CD14-positive monocyte (primary cell): ENCODE results near the gene TINAGL1. TPM values are rescaled to one million over a fixed set of nuclear protein-coding genes. Genes with fewer than 3 reads are reported as not detected.

Experiments used
- DNase-seq, 3 donors: peaks; one replicate each; pipeline ENCODE4 v3.0.0-alpha.2; 2011 to 2022
- H2AFZ ChIP-seq: 2 replicates; pipeline ENCODE4 v1.6.0; 2012; ENCODE audit warnings: mild to moderate bottlenecking, low read depth, low read length, inconsistent platforms; ENCODE audit not compliant: insufficient read depth, poor library complexity, severe bottlenecking
- H3K27ac ChIP-seq, 2 donors: 1 replicate in 1 of 2; 2 replicates in 1 of 2; pipeline ENCODE4 v1.5.1; 2012 to 2013; ENCODE audit warnings: low read length in 2 of 2, control low read depth in 1 of 2, inconsistent platforms in 1 of 2, low read depth in 1 of 2, mild to moderate bottlenecking in 1 of 2
- H3K27me3 ChIP-seq, 2 donors: one replicate each; pipeline versions ENCODE4 v1.6.0 to v1.6.1; 2011 to 2013; ENCODE audit warnings: low read length in 2 of 2; ENCODE audit not compliant: control insufficient read depth in 2 of 2, insufficient read depth in 2 of 2
- H3K36me3 ChIP-seq, 2 donors: replicated peaks in 1 of 2; 1 replicate in 1 of 2; 2 replicates in 1 of 2; pipeline versions ENCODE4 v1.5.1 to v1.6.1; 2012 to 2013; ENCODE audit warnings: low read length in 2 of 2, control low read depth in 1 of 2, inconsistent platforms in 1 of 2, mild to moderate bottlenecking in 1 of 2; ENCODE audit not compliant: insufficient read depth in 2 of 2, control insufficient read depth in 1 of 2
- H3K4me1 ChIP-seq, 2 donors: 1 replicate in 1 of 2; 2 replicates in 1 of 2; pipeline versions ENCODE4 v1.5.1 to v1.6.1; 2012 to 2013; ENCODE audit warnings: low read length in 2 of 2, control low read depth in 1 of 2, inconsistent platforms in 1 of 2, mild to moderate bottlenecking in 1 of 2, moderate library complexity in 1 of 2; ENCODE audit not compliant: insufficient read depth in 2 of 2, control insufficient read depth in 1 of 2
- H3K4me2 ChIP-seq: replicated peaks from 2 replicates; pipeline ENCODE3; 2012; ENCODE audit warnings: low read length, moderate library complexity, mild to moderate bottlenecking; ENCODE audit not compliant: poor library complexity, severe bottlenecking; ENCODE audit errors: extremely low read depth
- H3K4me3 ChIP-seq, 3 experiments: fragments of 200-600 bp in 1 of 3; sonication (generic) in 1 of 3; replicated peaks in 1 of 3; 1 replicate in 2 of 3; 2 replicates in 1 of 3; pipeline ENCODE4 v1.5.1; 2011 to 2013; ENCODE audit warnings: low read length in 3 of 3, mild to moderate bottlenecking in 3 of 3, control low read depth in 2 of 3, low read depth in 2 of 3, inconsistent platforms in 1 of 3, moderate library complexity in 1 of 3
- H3K79me2 ChIP-seq: 2 replicates; pipeline ENCODE4 v1.6.0; 2012; ENCODE audit warnings: mild to moderate bottlenecking, control low read depth, inconsistent platforms, low read length, moderate library complexity; ENCODE audit not compliant: insufficient read depth
- H3K9ac ChIP-seq: 2 replicates; pipeline ENCODE4 v1.6.0; 2017; ENCODE audit warnings: low read length, mild to moderate bottlenecking; ENCODE audit not compliant: insufficient read depth, poor library complexity, severe bottlenecking
- H3K9me3 ChIP-seq, 2 donors: replicated peaks in 1 of 2; 1 replicate in 1 of 2; 2 replicates in 1 of 2; pipeline versions ENCODE4 v1.5.1 to v1.6.1; 2012 to 2013; ENCODE audit warnings: low read length in 2 of 2, control low read depth in 1 of 2; ENCODE audit not compliant: control insufficient read depth in 1 of 2, insufficient read depth in 1 of 2
- H4K20me1 ChIP-seq: 2 replicates; pipeline ENCODE4 v1.6.0; 2012; ENCODE audit warnings: mild to moderate bottlenecking, low read length, control low read depth, moderate library complexity; ENCODE audit not compliant: insufficient read depth
- H3K27ac Mint-ChIP-seq, 7 donors: one replicate each; pipeline ENCODE4 v1.8.0; 2020; ENCODE audit warnings: mild to moderate bottlenecking in 7 of 7, mixed read lengths in 7 of 7, moderate library complexity in 6 of 7, inconsistent platforms in 2 of 7
- H3K27me3 Mint-ChIP-seq, 3 donors: one replicate each; pipeline ENCODE4 v1.8.0; 2021 to 2022; ENCODE audit warnings: low read depth in 3 of 3, mild to moderate bottlenecking in 3 of 3, mixed read lengths in 3 of 3, moderate library complexity in 3 of 3, inconsistent platforms in 1 of 3
- H3K36me3 Mint-ChIP-seq, 2 donors: one replicate each; pipeline ENCODE4 v1.8.0; 2020; ENCODE audit warnings: mixed read lengths in 2 of 2, inconsistent platforms in 1 of 2, mild to moderate bottlenecking in 1 of 2
- H3K4me1 Mint-ChIP-seq: one replicate; pipeline ENCODE4 v1.8.0; 2020; ENCODE audit warnings: mild to moderate bottlenecking, mixed read lengths
- H3K4me3 Mint-ChIP-seq, 2 donors: one replicate each; pipeline ENCODE4 v1.8.0; 2020; ENCODE audit warnings: mild to moderate bottlenecking in 2 of 2, mixed read lengths in 2 of 2, moderate library complexity in 1 of 2
- H3K9me3 Mint-ChIP-seq, 7 donors: one replicate each; pipeline ENCODE4 v1.8.0; 2020 to 2022; ENCODE audit warnings: mixed read lengths in 7 of 7, mild to moderate bottlenecking in 6 of 7, moderate library complexity in 6 of 7, inconsistent platforms in 2 of 7
- WGBS: methylation state at CpG from one replicate; pipeline ENCODE4 v1.1.5; 2013; ENCODE audit warnings: missing lambda C conversion rate; ENCODE audit not compliant: insufficient coverage; 5-methylcytosine and 5-hydroxymethylcytosine counted together
- intact Hi-C, 2 donors: fragments of 100-400 bp; cut with micrococcal nuclease; formaldehyde crosslinking; loops; one replicate each; pipeline versions ENCODE4 v1.15.0 to v1.15.1; 2023
- polyA plus RNA-seq, 3 donors: library from polyadenylated mRNA; depleted of rRNA in 1 of 3; unstranded in 2 of 3; stranded (reverse) in 1 of 3; fragments of 300-500 nt in 2 of 3; fragments of >200 nt in 1 of 3; fragmentation: Illumina TruSeq in 2 of 3; gene quantifications; 1 replicate in 2 of 3; 2 replicates in 1 of 3; pipeline ENCODE4 v1.2.3, GENCODE V29; 2012 to 2021
- TF ChIP-seq, protein P1 (sequence below): fragments of 200-600 bp; IDR thresholded peaks from one replicate; pipeline ENCODE4 v1.8.0; 2022; ENCODE audit warnings: antibody characterized with exemption, mild to moderate bottlenecking

TINAGL1 gene
- polyA plus RNA-seq, 3 donors: 0.07 TPM; not detected in 2

GRCh38 chr1:31621847-31622730 lies 45.8 kb downstream of the TINAGL1 start:
- H3K9ac ChIP-seq: no peak overlapping the region
- intact Hi-C loops: no loop called here

DNA sequence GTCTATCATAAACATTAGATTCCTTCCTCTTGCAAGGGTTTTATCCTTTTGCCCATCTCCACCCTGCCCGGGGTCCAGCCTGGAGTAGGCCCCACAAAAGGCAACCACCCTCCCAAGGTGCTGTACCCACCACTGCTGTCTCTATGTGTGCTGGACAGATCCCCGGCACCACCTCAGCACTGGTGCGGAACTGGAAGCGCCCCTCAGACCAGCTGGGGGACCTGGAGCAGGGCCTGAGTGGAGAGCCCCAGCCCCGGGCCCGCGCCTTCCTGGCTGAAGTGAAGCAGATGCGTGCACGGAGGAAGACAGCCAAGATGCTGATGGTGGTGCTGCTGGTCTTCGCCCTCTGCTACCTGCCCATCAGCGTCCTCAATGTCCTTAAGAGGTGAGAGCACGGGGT lies 47.0 kb downstream of the TINAGL1 start:
- intact Hi-C loops: no loop called here
- TF ChIP-seq, protein P1, sequence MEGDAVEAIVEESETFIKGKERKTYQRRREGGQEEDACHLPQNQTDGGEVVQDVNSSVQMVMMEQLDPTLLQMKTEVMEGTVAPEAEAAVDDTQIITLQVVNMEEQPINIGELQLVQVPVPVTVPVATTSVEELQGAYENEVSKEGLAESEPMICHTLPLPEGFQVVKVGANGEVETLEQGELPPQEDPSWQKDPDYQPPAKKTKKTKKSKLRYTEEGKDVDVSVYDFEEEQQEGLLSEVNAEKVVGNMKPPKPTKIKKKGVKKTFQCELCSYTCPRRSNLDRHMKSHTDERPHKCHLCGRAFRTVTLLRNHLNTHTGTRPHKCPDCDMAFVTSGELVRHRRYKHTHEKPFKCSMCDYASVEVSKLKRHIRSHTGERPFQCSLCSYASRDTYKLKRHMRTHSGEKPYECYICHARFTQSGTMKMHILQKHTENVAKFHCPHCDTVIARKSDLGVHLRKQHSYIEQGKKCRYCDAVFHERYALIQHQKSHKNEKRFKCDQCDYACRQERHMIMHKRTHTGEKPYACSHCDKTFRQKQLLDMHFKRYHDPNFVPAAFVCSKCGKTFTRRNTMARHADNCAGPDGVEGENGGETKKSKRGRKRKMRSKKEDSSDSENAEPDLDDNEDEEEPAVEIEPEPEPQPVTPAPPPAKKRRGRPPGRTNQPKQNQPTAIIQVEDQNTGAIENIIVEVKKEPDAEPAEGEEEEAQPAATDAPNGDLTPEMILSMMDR: no peak
- Histone ChIP-seq H3K9me3 (no peaks in the 10 kb centered on the region), H3K27me3 (peaks cover 0 to 8% of the 10 kb centered on the region in 2 donors), H4K20me1 (no peaks in the 10 kb centered on the region), H3K27ac (no peak overlapping the region), H3K4me2 (no peak overlapping the region), H3K79me2 (no peaks in the 10 kb centered on the region), H3K4me3 (no peak overlapping the region), H3K36me3 (peaks cover 10 to 21% of the 10 kb centered on the region in 2 donors), H2AFZ (no peak overlapping the region), H3K4me1 (peaks cover 9 to 14% of the 10 kb centered on the region in 2 donors), H3K9ac (no peak overlapping the region)
- H3K9me3 Mint-ChIP-seq: peaks cover 0 to 2% (median 0%) of the 10 kb centered on the region in 7 donors
- peaks cover 8 to 12% (median 9%) of the 10 kb centered on the region in 3 donors for H3K27me3 Mint-ChIP-seq
- no peak overlapping the region for H3K4me3 Mint-ChIP-seq
- H3K4me1 Mint-ChIP-seq: peaks cover 16% of the 10 kb centered on the region
- WGBS: 100% methylated on average over 9 of the region's 12 CpGs
- DNase-seq: no peak
- peaks cover 27 to 28% of the 10 kb centered on the region in 2 donors for H3K36me3 Mint-ChIP-seq
- peak overlapping the region in 2 of 7 donors; percentile 13 to 54 for H3K27ac Mint-ChIP-seq

More at GRCh38 chr1:31621847-31622730, 45.8 kb downstream of the TINAGL1 start:
- Histone ChIP-seq H3K27me3 (peaks cover 3 to 19% of the 10 kb centered on the region in 2 donors), H3K9me3 (no peaks in the 10 kb centered on the region), H3K4me1 (peaks cover 14 to 23% of the 10 kb centered on the region in 2 donors), H3K27ac (no peak overlapping the region), H3K79me2 (no peaks in the 10 kb centered on the region), H3K4me3 (no peak overlapping the region), H3K36me3 (peaks cover 3 to 8% of the 10 kb centered on the region in 2 donors), H3K4me2 (no peak overlapping the region), H2AFZ (no peak overlapping the region), H4K20me1 (no peaks in the 10 kb centered on the region)
- Mint-ChIP-seq H3K36me3 (peaks cover 14 to 20% of the 10 kb centered on the region in 2 donors), H3K27me3 (peaks cover 11 to 23% (median 12%) of the 10 kb centered on the region in 3 donors), H3K4me3 (no peak overlapping the region), H3K4me1 (peaks cover 19% of the 10 kb centered on the region), H3K27ac (peak overlapping the region in 2 of 7 donors; percentile 1 to 54), H3K9me3 (peaks cover 0 to 4% (median 2%) of the 10 kb centered on the region in 7 donors)
- TF ChIP-seq, protein P1: no peak
- no peak for DNase-seq
- WGBS: 91% methylated on average over 10 of the region's 15 CpGs
